Neural progenitor cell (in vitro differentiated cells): ENCODE measurements around the gene ZNF322. TPM values are rescaled to one million over a fixed set of nuclear protein-coding genes. Genes with fewer than 3 reads are reported as not detected.

Experiments used
- DNase-seq: peaks from one replicate; pipeline ENCODE4 v3.0.0-alpha.2; 2016; ENCODE audit warnings: low spot score
- H2AFZ ChIP-seq: fragments of 200-600 bp; sonication (generic); replicated peaks from 2 replicates; pipeline ENCODE4 v1.6.1; 2016; ENCODE audit warnings: antibody characterized with exemption
- H3F3A ChIP-seq: fragments of 200-600 bp; sonication (generic); 2 replicates; pipeline ENCODE4 v1.6.1; 2016; ENCODE audit warnings: antibody characterized with exemption, low read depth
- H3K27ac ChIP-seq: fragments of 200-600 bp; sonication (generic); 2 replicates; pipeline ENCODE4 v1.5.1; 2016; ENCODE audit warnings: mild to moderate bottlenecking
- H3K27me3 ChIP-seq: fragments of 200-600 bp; sonication (generic); 2 replicates; pipeline ENCODE4 v1.6.1; 2016; ENCODE audit warnings: mild to moderate bottlenecking, moderate library complexity
- H3K36me3 ChIP-seq: fragments of 200-600 bp; sonication (generic); 2 replicates; pipeline ENCODE4 v1.5.1; 2016
- H3K4me1 ChIP-seq: fragments of 200-600 bp; sonication (generic); 2 replicates; pipeline ENCODE4 v1.6.1; 2016; ENCODE audit warnings: mixed run types
- H3K4me2 ChIP-seq: fragments of 200-600 bp; sonication (generic); 2 replicates; pipeline ENCODE4 v1.6.1; 2016
- H3K4me3 ChIP-seq: fragments of 200-600 bp; sonication (generic); 2 replicates; pipeline ENCODE4 v1.5.1; 2016
- H3K79me2 ChIP-seq: fragments of 200-600 bp; sonication (generic); 2 replicates; pipeline ENCODE4 v1.6.1; 2016; ENCODE audit warnings: low read depth
- H3K9ac ChIP-seq: fragments of 200-600 bp; sonication (generic); 2 replicates; pipeline ENCODE4 v1.6.1; 2016
- H3K9me3 ChIP-seq: fragments of 200-600 bp; sonication (generic); 2 replicates; pipeline ENCODE4 v1.5.1; 2016; ENCODE audit warnings: low read depth
- H4K20me1 ChIP-seq: fragments of 200-600 bp; sonication (generic); 2 replicates; pipeline ENCODE4 v1.6.1; 2016; ENCODE audit warnings: low read depth
- H3K27ac Mint-ChIP-seq: 3 replicates; pipeline ENCODE4 v1.8.0; 2021; ENCODE audit warnings: mixed read lengths
- H3K27me3 Mint-ChIP-seq: 2 replicates; pipeline ENCODE4 v1.8.0; 2022; ENCODE audit warnings: low read depth, mild to moderate bottlenecking, inconsistent platforms, moderate library complexity, mixed read lengths; ENCODE audit not compliant: insufficient read depth
- H3K36me3 Mint-ChIP-seq: 3 replicates; pipeline ENCODE4 v1.8.0; 2021; ENCODE audit warnings: mixed read lengths
- H3K4me1 Mint-ChIP-seq: 3 replicates; pipeline ENCODE4 v1.8.0; 2021; ENCODE audit warnings: mixed read lengths
- H3K4me3 Mint-ChIP-seq: 3 replicates; pipeline ENCODE4 v1.8.0; 2021; ENCODE audit warnings: mild to moderate bottlenecking, moderate library complexity, mixed read lengths
- H3K9me3 Mint-ChIP-seq: 3 replicates; pipeline ENCODE4 v1.8.0; 2020; ENCODE audit warnings: mixed read lengths
- CTCF ChIP-seq: fragments of 200-600 bp; sonication (generic); IDR thresholded peaks from 2 replicates; pipeline ENCODE4 v1.5.1; 2017; ENCODE audit warnings: antibody characterized with exemption, mild to moderate bottlenecking
- EZH2 ChIP-seq: fragments of 200-600 bp; sonication (generic); IDR thresholded peaks from 2 replicates; pipeline ENCODE4 v1.6.1; 2017; ENCODE audit warnings: antibody characterized with exemption, mild to moderate bottlenecking, moderate library complexity
- EZH2phosphoT487 ChIP-seq: fragments of 200-600 bp; sonication (generic); IDR thresholded peaks from 2 replicates; pipeline ENCODE4 v1.6.1; 2017; ENCODE audit warnings: antibody characterized with exemption
- total RNA-seq: library from RNA; depleted of rRNA; stranded (reverse); fragments of >200 nt; gene quantifications from 2 replicates; pipeline ENCODE4 v1.2.3, GENCODE V29; 2015; ENCODE audit warnings: low replicate concordance

The ZNF322 gene
- total RNA-seq, 1 donor from 2014 or later, result 54.8 TPM

- no peaks in the 10 kb centered on the region for H3K9me3 ChIP-seq
- H3K79me2 ChIP-seq, result no peaks in the 10 kb centered on the region
- no peak overlapping the region for H3K9ac ChIP-seq
- H3K36me3 Mint-ChIP-seq, result no peaks in the 10 kb centered on the region
- H2AFZ ChIP-seq, result no peak overlapping the region
- no peaks in the 10 kb centered on the region for H3F3A ChIP-seq
- peaks cover under 1% of the 10 kb centered on the region for H3K4me1 ChIP-seq
- peaks cover 36% of the 10 kb centered on the region for H3K27me3 Mint-ChIP-seq
- no peak overlapping the region for H3K27ac Mint-ChIP-seq
- H4K20me1 ChIP-seq, result no peaks in the 10 kb centered on the region
- no peak overlapping the region for H3K4me2 ChIP-seq
- TF ChIP-seq EZH2, result no peak
- DNase-seq, result no peak
- no peak overlapping the region for H3K27ac ChIP-seq
- H3K4me3 Mint-ChIP-seq, result no peak overlapping the region
- peaks cover 71% of the 10 kb centered on the region for H3K27me3 ChIP-seq
- no peak overlapping the region for H3K4me3 ChIP-seq
- H3K4me1 Mint-ChIP-seq, result no peaks in the 10 kb centered on the region
- H3K9me3 Mint-ChIP-seq, result peaks cover 5% of the 10 kb centered on the region
- H3K36me3 ChIP-seq, result no peaks in the 10 kb centered on the region
Observed at GRCh38 chr6:26609463-26609862, 50.1 kb downstream of the ZNF322 start.

- Histone ChIP-seq H3K36me3 (no peaks in the 10 kb centered on the region), H3K79me2 (no peaks in the 10 kb centered on the region), H3K9me3 (no peaks in the 10 kb centered on the region), H3K4me1 (no peaks in the 10 kb centered on the region), H3K27ac (no peak overlapping the region), H3K9ac (no peak overlapping the region), H3K4me2 (no peak overlapping the region), H2AFZ (peak overlapping the region; percentile 34), H3K27me3 (peaks cover 53% of the 10 kb centered on the region), H4K20me1 (no peaks in the 10 kb centered on the region), H3F3A (no peaks in the 10 kb centered on the region), H3K4me3 (no peak overlapping the region)
- no peaks in the 10 kb centered on the region for H3K36me3 Mint-ChIP-seq
- peaks cover 2% of the 10 kb centered on the region for H3K9me3 Mint-ChIP-seq
- H3K4me1 Mint-ChIP-seq, result no peaks in the 10 kb centered on the region
- H3K27ac Mint-ChIP-seq, result no peak overlapping the region
- peak; percentile 71 for DNase-seq
- H3K4me3 Mint-ChIP-seq, result peak overlapping the region; percentile 12
- peaks cover 18% of the 10 kb centered on the region for H3K27me3 Mint-ChIP-seq
- TF ChIP-seq EZH2 (no peak), CTCF (peak; percentile 76), EZH2phosphoT487 (no peak)
Observed at GRCh38 chr6:26607434-26608230, 51.9 kb downstream of the ZNF322 start.

- peaks cover 26% of the 10 kb centered on the region for H3K27me3 ChIP-seq
- Mint-ChIP-seq H3K4me3 (no peak overlapping the region), H3K4me1 (no peaks in the 10 kb centered on the region), H3K27ac (no peak overlapping the region), H3K27me3 (no peaks in the 10 kb centered on the region), H3K9me3 (no peaks in the 10 kb centered on the region), H3K36me3 (peaks cover under 1% of the 10 kb centered on the region)
- no peaks in the 10 kb centered on the region for H4K20me1 ChIP-seq
- no peaks in the 10 kb centered on the region for H3K36me3 ChIP-seq
- no peak overlapping the region for H2AFZ ChIP-seq
- H3K9ac ChIP-seq, result no peak overlapping the region
- H3K79me2 ChIP-seq, result no peaks in the 10 kb centered on the region
- no peaks in the 10 kb centered on the region for H3K4me1 ChIP-seq
- no peak overlapping the region for H3K27ac ChIP-seq
- TF ChIP-seq EZH2, result no peak
- no peak for TF ChIP-seq EZH2phosphoT487
- TF ChIP-seq CTCF, result no peak
- no peak for DNase-seq
- no peaks in the 10 kb centered on the region for H3K9me3 ChIP-seq
- H3K4me3 ChIP-seq, result no peak overlapping the region
- H3K4me2 ChIP-seq, result no peak overlapping the region
- H3F3A ChIP-seq, result no peaks in the 10 kb centered on the region
Observed at GRCh38 chr6:26604797-26605196, 54.7 kb downstream of the ZNF322 start.

- no peaks in the 10 kb centered on the region for H3K4me1 ChIP-seq
- Mint-ChIP-seq H3K4me3 (no peak overlapping the region), H3K36me3 (peaks cover 6% of the 10 kb centered on the region), H3K4me1 (no peaks in the 10 kb centered on the region), H3K27me3 (no peaks in the 10 kb centered on the region), H3K27ac (no peak overlapping the region), H3K9me3 (no peaks in the 10 kb centered on the region)
- TF ChIP-seq EZH2 (no peak), EZH2phosphoT487 (no peak), CTCF (no peak)
- H3K36me3 ChIP-seq, result no peaks in the 10 kb centered on the region
- no peak overlapping the region for H3K4me2 ChIP-seq
- H2AFZ ChIP-seq, result no peak overlapping the region
- H3K79me2 ChIP-seq, result no peaks in the 10 kb centered on the region
- H4K20me1 ChIP-seq, result no peaks in the 10 kb centered on the region
- no peaks in the 10 kb centered on the region for H3K9me3 ChIP-seq
- DNase-seq, result no peak
- H3K27me3 ChIP-seq, result peaks cover 19% of the 10 kb centered on the region
- H3F3A ChIP-seq, result no peaks in the 10 kb centered on the region
- H3K4me3 ChIP-seq, result no peak overlapping the region
- H3K27ac ChIP-seq, result no peak overlapping the region
- no peak overlapping the region for H3K9ac ChIP-seq
Observed at GRCh38 chr6:26604026-26604425, 55.5 kb downstream of the ZNF322 start.
